HG03520 (cell line): ENCODE results near the gene PAQR7.
A peak's percentile ranks its signal among the peaks of the same experiment; 100 is the strongest.
"Not testable (repeated sequence)": the region's sequence is repeated elsewhere in the genome, so short reads cannot be mapped to it uniquely, and the experiment has no call there.

Source experiments
- ATAC-seq: cut with Tn5 transposase; IDR thresholded peaks from one replicate; pipeline ENCODE4 v1.9.1; 2021; ENCODE audit warnings: mild to moderate bottlenecking, moderate library complexity; ENCODE audit not compliant: unreplicated experiment

Gene PAQR7

DNA sequence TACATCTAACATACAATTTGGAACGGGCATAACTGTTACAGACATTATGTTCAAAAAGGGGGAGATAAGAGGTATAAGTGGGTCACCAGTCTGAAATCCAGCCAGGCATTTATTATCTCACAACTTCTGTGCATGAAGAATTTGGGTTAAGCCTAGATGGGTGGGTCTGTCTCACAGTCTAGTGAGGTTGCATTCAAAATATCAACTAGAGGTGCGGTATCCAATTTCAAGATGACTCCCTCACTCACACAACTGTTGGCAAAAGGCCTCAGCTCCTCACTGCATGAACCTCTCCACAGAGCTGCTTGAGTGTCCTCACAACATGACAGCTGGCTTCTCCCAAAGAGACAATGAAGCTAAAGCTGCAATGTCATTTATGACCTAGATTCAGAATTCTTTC is 21.0 kb downstream of the PAQR7 start:
- ATAC-seq = no peak

DNA sequence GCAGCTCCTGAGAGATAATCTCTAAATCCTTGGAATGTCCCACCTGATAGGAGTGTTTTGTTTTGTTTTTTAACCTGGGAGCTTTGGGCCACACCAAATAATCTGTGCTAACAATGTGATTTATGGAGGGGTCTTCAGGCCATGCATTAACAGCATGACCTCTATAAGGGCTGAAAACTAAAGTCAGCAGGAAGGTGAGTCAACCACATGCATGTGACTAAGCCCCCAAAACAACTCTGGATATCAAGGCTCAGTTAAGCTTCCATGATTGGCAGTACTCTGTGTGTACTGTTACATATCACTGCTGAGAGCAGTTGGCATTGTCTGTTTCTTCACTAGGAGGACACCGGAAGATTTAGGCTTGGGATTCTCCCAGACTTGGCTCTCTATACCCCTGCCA is 27.0 kb downstream of the PAQR7 start:
- ATAC-seq = no peak

DNA sequence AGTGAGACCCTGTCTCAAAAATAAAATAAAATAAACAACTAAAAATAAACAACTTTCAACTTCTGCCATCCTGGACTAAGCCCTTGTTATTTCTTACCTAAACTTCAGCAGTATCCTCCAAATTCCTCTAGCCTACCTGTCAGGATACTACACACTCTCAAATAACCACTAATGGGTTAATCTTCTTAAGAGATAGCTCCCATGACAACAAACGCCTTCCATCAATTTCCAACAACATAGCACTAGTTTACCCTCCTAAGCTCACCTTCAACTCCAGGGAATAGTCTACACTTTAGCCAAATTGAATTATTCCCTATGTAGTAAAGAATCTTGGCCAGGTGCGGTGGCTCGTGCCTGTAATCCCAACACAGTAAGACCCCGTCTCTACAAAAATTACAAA is 27.6 kb downstream of the PAQR7 start:
- no peak for ATAC-seq

DNA sequence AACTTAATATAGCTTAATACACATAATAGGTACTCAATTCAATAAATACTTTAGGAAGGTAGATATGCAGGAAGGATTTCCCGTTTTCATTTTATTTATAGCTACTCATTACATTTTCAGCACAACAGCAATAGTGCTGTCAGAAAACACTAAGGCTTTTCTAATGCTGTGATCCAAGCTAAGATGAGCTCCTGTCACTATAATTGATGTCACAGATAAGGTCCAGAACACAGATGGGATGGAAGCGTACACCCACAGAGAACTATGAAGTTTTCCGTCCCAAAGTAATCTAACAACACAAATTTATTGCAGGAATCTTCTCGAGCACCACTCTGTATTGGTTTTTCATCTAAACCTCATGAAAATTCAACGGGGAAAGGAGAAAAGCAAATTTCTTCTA is 29.8 kb downstream of the PAQR7 start:
- no peak for ATAC-seq

- ATAC-seq = no peak
These were observed 30.8 kb downstream of the PAQR7 start for GRCh38 chr1:25844536-25845337.

DNA sequence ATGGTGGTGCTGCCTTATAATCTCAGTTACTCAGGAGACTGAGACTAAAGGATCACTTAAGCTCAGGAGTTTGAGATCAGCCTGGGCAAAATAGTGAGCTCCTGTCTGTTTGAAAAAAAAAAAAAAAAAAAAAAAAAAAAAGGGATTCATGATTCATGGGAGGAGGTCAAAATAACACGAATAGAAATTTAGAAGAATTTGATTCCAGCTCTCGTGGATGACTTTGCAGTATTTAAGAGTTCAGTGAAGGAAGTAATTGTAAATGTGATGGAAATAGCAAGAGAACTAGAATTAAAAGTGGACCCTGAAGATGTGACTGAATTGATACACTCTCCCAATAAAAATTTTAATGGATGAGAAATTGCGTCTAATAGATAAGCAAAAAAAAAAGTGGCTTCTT is 32.0 kb downstream of the PAQR7 start:
- ATAC-seq = no peak

DNA sequence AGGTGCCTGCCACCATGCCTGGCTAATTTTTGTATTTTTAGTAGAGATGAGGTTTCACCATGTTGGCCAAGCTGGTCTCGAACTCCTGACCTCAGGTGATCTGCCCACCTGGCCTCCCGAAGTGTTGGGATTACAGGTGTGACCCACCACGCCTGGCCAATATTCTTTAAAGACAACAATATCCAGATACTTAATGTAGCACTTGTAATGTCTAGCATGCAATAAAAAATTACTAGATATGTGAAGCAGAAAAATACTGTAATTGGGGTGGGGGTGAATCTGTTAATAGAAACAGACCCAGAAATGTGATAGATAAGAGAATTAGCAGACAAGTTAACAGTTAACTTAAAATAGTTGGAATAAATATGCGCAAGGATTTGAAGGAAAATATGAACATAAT is 35.7 kb downstream of the PAQR7 start:
- ATAC-seq = not testable (repeated sequence)

- ATAC-seq = no peak
These were observed 38.1 kb downstream of the PAQR7 start for GRCh38 chr1:25837262-25837875.

DNA sequence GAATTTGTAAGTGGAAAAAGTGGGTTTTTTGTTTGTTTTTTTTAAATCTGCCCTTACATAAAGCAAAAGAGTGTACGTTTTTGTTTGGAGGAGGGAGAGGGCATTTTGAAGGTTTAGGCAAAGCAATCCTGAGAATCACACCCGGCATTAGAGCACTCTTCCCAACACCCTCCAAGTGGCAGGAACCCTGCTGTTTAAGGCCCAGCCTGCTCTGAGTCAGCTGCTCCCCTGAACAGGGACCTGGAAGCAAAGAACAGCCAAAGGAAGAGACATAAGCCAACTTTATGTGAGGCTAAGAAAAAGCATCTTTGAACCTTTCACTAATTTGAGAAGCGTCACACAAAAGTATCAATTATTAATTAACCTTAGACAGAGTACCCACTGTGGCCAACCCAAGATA is 38.8 kb downstream of the PAQR7 start:
- no peak for ATAC-seq

- ATAC-seq = no peak
These were observed 40.6 kb downstream of the PAQR7 start for GRCh38 chr1:25834894-25835293.

DNA sequence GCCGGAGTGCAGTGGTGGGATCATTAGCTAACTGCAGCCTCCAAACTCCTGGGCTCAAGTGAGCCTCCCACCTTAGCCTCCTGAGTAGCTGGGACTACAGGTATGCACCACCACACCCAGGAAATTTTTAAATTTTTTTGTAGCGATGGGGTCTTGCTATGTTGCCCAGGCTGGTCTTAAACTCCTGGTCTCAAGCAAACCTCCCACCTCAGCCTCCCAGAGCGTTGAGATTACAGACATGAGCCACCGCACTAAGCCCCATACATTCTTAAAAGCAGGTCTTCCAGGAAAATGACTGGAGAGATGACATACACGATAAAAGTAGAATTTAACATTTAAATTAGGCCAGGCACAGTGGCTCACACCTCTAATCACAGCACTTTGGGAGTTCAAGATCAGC is 42.4 kb downstream of the PAQR7 start:
- no peak for ATAC-seq

- no peak for ATAC-seq
These were observed 43.0 kb downstream of the PAQR7 start for GRCh38 chr1:25832336-25833037.

- ATAC-seq = no peak
These were observed 43.8 kb downstream of the PAQR7 start for GRCh38 chr1:25831569-25832196.

GRCh38 chr1:25829046-25829445 is 46.5 kb downstream of the PAQR7 start:
- ATAC-seq = no peak

DNA sequence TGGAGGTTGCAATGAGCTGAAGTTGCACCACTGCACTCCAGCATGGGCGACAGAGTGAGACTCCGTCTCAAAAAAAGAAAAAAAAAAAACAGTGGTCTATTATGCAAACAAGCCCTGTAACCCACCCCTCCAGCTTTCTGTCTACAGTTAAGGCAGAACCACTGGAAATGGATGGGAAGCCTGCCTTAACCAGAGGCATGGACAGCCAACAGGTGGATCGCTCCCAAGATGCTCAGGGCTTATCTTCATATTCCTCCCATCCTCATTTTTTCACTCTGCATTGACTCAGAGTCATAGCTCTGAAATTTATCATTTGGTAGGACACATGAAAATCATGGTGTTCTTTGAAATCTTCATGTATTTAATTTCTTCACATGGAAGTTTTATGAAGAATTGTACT is 47.0 kb downstream of the PAQR7 start:
- no peak for ATAC-seq

DNA sequence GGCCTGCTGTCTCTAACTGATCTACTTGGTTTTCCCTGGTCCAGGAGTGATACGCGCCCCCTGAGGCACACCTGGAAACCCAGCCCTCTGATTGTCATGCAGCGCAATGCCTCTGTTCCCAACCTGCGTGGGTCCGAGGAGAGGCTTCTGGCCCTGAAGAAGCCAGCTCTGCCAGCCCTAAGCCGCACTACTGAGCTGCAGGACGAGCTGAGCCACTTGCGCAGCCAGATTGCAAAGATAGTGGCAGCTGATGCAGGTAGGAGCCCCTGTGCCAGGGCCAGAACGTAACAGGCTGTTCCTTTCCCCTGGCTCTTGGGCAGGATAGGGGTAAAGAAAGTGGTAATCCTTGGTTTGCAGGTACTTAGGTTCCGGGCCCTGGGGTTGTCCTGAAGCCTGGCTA is 48.9 kb downstream of the PAQR7 start:
- no peak for ATAC-seq

DNA sequence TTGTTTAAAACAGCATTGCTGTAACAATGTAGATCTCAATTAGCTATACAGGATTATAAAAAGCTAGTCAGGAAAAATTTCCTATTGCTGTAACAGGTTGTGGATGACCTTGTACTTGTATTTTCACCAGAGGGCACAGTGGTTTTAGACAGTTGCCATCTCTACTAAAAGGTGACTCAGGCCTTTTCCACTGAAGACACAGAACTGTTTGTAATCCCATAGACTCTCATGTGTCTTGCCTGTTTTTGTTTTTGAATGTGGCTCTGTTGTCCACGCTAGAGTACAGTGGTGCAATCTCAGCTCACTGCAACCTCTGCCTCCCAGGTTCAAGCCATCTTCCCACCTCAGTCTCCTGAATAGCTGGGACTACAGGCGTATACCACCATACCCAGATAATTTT is 49.9 kb downstream of the PAQR7 start:
- ATAC-seq = no peak

GRCh38 chr1:25821630-25822091 is 53.8 kb downstream of the PAQR7 start:
- ATAC-seq = no peak

GRCh38 chr1:25821112-25821476 is 54.4 kb downstream of the PAQR7 start:
- no peak for ATAC-seq

- ATAC-seq = peak; percentile 40
These were observed 55.0 kb downstream of the PAQR7 start for GRCh38 chr1:25820247-25821111.
